MM.1S (cell line): ENCODE measurements around the gene HIF1A.

Experiments used
- DNase-seq: peaks from one replicate; pipeline ENCODE4 v3.0.0-alpha.2; 2015
- H2AFZ ChIP-seq: fragments of 300-600 bp; sonication (generic); 2 replicates; pipeline ENCODE4 v1.6.0; 2016; ENCODE audit warnings: antibody characterized with exemption, low read length
- H3F3A ChIP-seq: fragments of 300-600 bp; sonication (generic); 2 replicates; pipeline ENCODE4 v1.6.1; 2016; ENCODE audit warnings: mild to moderate bottlenecking, antibody characterized with exemption, low read length, moderate library complexity, mixed read lengths; ENCODE audit not compliant: insufficient read depth
- H3K27ac ChIP-seq: fragments of 300-600 bp; sonication (generic); 2 replicates; pipeline ENCODE4 v1.5.1; 2016; ENCODE audit warnings: mild to moderate bottlenecking, low read length
- H3K27me3 ChIP-seq: fragments of 300-600 bp; sonication (generic); replicated peaks from 2 replicates; pipeline ENCODE4 v1.6.0; 2016; ENCODE audit warnings: low read length; ENCODE audit not compliant: insufficient read depth
- H3K36me3 ChIP-seq: fragments of 300-600 bp; sonication (generic); replicated peaks from 2 replicates; pipeline ENCODE4 v1.6.1; 2016; ENCODE audit warnings: mild to moderate bottlenecking, low read length, mixed read lengths; ENCODE audit not compliant: insufficient read depth
- H3K4me1 ChIP-seq: fragments of 300-600 bp; sonication (generic); 2 replicates; pipeline ENCODE4 v1.6.1; 2016; ENCODE audit warnings: low read length, mixed read lengths
- H3K4me2 ChIP-seq: fragments of 300-600 bp; sonication (generic); 2 replicates; pipeline ENCODE4 v1.6.0; 2016; ENCODE audit warnings: low read depth, low read length
- H3K4me3 ChIP-seq: fragments of 300-600 bp; sonication (generic); 2 replicates; pipeline ENCODE4 v1.5.1; 2016; ENCODE audit warnings: low read length, mixed read lengths
- H3K79me2 ChIP-seq: fragments of 300-600 bp; sonication (generic); 2 replicates; pipeline ENCODE4 v1.6.1; 2016; ENCODE audit warnings: mixed run types, low read length, mixed read lengths
- H3K9ac ChIP-seq: fragments of 300-600 bp; sonication (generic); 2 replicates; pipeline ENCODE4 v1.6.1; 2016; ENCODE audit warnings: low read length, mixed read lengths
- H3K9me2 ChIP-seq: fragments of 300-600 bp; sonication (generic); replicated peaks from 2 replicates; pipeline ENCODE4 v1.6.1; 2016; ENCODE audit warnings: mild to moderate bottlenecking, low read length, mixed read lengths; ENCODE audit not compliant: insufficient read depth
- H3K9me3 ChIP-seq: fragments of 300-600 bp; sonication (generic); replicated peaks from 2 replicates; pipeline ENCODE4 v1.6.1; 2016; ENCODE audit warnings: mild to moderate bottlenecking, low read length, mixed read lengths; ENCODE audit not compliant: insufficient read depth
- H4K20me1 ChIP-seq: fragments of 300-600 bp; sonication (generic); 2 replicates; pipeline ENCODE4 v1.6.1; 2016; ENCODE audit warnings: mild to moderate bottlenecking, low read length, moderate library complexity, mixed read lengths; ENCODE audit not compliant: insufficient read depth
- EZH2 ChIP-seq: fragments of 300-600 bp; sonication (generic); optimal IDR thresholded peaks from 2 replicates; pipeline ENCODE3; 2017; ENCODE audit warnings: low read depth, mild to moderate bottlenecking, antibody characterized with exemption, low read length, mixed read lengths
- EZH2phosphoT487 ChIP-seq: fragments of 300-600 bp; sonication (generic); IDR thresholded peaks from 2 replicates; pipeline ENCODE4 v1.6.1; 2018; ENCODE audit warnings: antibody characterized with exemption, low read length
- TF ChIP-seq, protein P1 (sequence below): fragments of 300-600 bp; sonication (generic); IDR thresholded peaks from 2 replicates; pipeline ENCODE4 v1.5.1; 2016; ENCODE audit warnings: antibody characterized with exemption, low read length, mixed read lengths

HIF1A gene

DNA sequence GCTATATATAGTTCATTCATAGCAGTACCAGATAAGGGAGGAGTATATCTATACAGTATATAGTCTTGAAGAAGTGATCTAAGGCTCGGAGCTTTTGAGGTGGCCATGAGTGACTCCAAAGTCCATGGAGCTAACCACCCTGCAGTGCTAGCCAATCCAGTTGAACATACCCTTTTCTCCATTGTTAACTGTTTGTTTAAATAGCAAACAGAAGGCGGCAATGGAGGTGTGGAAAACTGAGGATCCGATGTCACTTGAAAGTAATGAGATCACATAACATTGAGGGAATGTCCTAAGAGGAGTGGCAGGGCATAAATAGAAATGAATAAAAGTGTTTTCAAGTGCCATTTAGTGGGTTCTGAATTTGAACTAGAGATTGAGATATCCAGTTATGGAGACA is 54.6 kb downstream of the HIF1A start:
- Histone ChIP-seq H3K27me3 (no peaks in the 10 kb centered on the region), H3K79me2 (no peaks in the 10 kb centered on the region), H3K4me3 (no peak overlapping the region), H3K4me1 (peaks cover 8% of the 10 kb centered on the region; the same call in 1 of the 2 replicates), H2AFZ (no peak overlapping the region), H3K9me3 (no peaks in the 10 kb centered on the region), H3K27ac (no peak overlapping the region), H3K9ac (no peak overlapping the region), H3K9me2 (no peaks in the 10 kb centered on the region), H4K20me1 (no peaks in the 10 kb centered on the region), H3F3A (peaks cover 4% of the 10 kb centered on the region; the same call in 1 of the 2 replicates), H3K36me3 (no peaks in the 10 kb centered on the region), H3K4me2 (no peak overlapping the region; the same call in 1 of the 2 replicates)
- TF ChIP-seq EZH2phosphoT487 = no peak
- TF ChIP-seq, protein P1, sequence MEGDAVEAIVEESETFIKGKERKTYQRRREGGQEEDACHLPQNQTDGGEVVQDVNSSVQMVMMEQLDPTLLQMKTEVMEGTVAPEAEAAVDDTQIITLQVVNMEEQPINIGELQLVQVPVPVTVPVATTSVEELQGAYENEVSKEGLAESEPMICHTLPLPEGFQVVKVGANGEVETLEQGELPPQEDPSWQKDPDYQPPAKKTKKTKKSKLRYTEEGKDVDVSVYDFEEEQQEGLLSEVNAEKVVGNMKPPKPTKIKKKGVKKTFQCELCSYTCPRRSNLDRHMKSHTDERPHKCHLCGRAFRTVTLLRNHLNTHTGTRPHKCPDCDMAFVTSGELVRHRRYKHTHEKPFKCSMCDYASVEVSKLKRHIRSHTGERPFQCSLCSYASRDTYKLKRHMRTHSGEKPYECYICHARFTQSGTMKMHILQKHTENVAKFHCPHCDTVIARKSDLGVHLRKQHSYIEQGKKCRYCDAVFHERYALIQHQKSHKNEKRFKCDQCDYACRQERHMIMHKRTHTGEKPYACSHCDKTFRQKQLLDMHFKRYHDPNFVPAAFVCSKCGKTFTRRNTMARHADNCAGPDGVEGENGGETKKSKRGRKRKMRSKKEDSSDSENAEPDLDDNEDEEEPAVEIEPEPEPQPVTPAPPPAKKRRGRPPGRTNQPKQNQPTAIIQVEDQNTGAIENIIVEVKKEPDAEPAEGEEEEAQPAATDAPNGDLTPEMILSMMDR = no peak
- TF ChIP-seq EZH2 = no peak
- DNase-seq = no peak

DNA sequence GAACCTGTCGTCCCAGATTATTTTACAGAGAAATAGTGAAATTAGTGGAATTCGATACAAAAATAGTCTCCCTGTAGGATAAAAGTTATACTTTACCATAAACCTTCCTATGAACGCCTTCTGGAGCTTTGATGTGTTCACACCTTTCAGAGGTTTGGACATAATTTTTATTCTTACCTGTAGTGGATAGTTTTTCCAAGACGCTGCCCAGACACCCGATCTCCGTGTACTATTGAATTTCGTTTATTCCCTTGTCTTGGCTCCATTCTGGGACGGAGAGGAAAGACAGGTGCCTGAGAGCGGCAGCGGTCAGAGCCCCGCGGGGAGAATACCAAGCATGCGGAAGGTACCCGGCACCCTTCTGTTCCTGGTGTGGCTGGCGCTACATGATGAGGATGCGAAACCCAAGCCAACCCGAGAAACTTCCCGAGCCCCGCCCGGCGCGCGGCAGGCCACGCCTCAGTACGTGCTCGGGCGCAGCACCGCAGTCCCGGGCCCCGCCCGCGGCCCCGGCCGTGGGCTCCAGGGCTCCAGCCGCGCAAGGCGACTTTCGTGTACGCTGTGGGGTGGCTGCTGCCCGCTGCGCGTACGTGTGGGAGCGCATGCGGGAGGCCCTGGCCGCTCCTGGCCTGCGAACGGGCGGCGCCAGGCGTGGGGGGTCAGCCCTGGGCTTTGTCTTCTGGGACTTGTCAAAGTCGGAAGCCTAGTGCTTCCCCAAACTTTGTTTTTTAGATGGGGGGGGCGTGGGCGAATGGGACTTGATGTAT is 55.6 kb downstream of the HIF1A start:
- Histone ChIP-seq H3K36me3 (no peaks in the 10 kb centered on the region), H3F3A (peaks cover 4% of the 10 kb centered on the region; the same call in 1 of the 2 replicates), H3K4me1 (peaks cover 8% of the 10 kb centered on the region; the same call in 1 of the 2 replicates), H3K79me2 (no peaks in the 10 kb centered on the region), H4K20me1 (no peaks in the 10 kb centered on the region), H3K4me2 (peak overlapping the region; percentile 77), H3K9ac (no peak overlapping the region), H3K9me3 (no peaks in the 10 kb centered on the region), H3K27me3 (no peaks in the 10 kb centered on the region), H3K9me2 (no peaks in the 10 kb centered on the region), H3K4me3 (peak overlapping the region; percentile 53), H3K27ac (no peak overlapping the region), H2AFZ (peak overlapping the region; percentile 42; the same call in 1 of the 2 replicates)
- TF ChIP-seq, protein P1 = no peak
- TF ChIP-seq EZH2 (no peak), EZH2phosphoT487 (no peak)
- peak; percentile 77 for DNase-seq

DNA sequence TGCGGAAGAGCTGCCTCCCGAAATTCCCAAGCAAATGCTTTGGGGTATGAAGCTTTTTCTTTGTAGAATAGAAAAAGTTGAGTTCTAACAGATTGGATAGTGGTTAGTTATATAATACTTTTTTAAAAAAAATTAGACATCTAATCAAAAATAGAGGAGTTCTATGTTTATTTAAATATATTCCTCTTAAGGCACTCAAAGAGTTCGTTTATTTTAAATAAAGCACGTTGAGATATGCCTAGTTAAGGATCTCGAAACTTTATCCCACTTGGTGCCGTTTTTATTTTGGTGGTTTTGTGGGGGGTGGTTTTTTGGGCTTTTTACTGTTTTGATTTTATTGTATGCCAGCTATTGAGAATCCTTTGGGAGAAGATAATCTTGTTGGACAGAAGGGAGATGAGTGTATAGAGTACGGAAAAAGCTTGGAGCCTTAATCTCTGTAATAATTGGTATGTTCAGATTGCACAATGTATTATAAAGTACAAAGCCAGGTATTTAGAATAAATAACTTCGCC is 56.2 kb downstream of the HIF1A start:
- no peak overlapping the region for H3K9ac ChIP-seq
- peak overlapping the region; percentile 77; the same call in 1 of the 2 replicates for H3K4me2 ChIP-seq
- H3K27ac ChIP-seq = no peak overlapping the region
- no peaks in the 10 kb centered on the region for H3K9me3 ChIP-seq
- H3K4me1 ChIP-seq = peaks cover 6% of the 10 kb centered on the region; the same call in 1 of the 2 replicates
- TF ChIP-seq, protein P1 = no peak
- TF ChIP-seq EZH2phosphoT487 = no peak
- no peak for TF ChIP-seq EZH2
- no peaks in the 10 kb centered on the region for H3K36me3 ChIP-seq
- no peaks in the 10 kb centered on the region for H4K20me1 ChIP-seq
- DNase-seq = no peak
- no peaks in the 10 kb centered on the region for H3K9me2 ChIP-seq
- H3K27me3 ChIP-seq = no peaks in the 10 kb centered on the region
- H3K4me3 ChIP-seq = peak overlapping the region; percentile 53; the same call in 1 of the 2 replicates
- peaks cover 4% of the 10 kb centered on the region; the same call in 1 of the 2 replicates for H3F3A ChIP-seq
- H3K79me2 ChIP-seq = no peaks in the 10 kb centered on the region
- H2AFZ ChIP-seq = peak overlapping the region; percentile 42; the same call in 1 of the 2 replicates
